Fibroblast of mammary gland (primary cell): ENCODE measurements around the gene SCN3A.

Source experiments
- DNase-seq: peaks from one replicate; pipeline ENCODE4 v3.0.0-alpha.2; 2010; ENCODE audit warnings: low read depth
- H3K4me3 ChIP-seq: 2 replicates; pipeline ENCODE4 v1.5.1; 2011; ENCODE audit warnings: low read depth, mild to moderate bottlenecking, low read length, moderate library complexity; ENCODE audit not compliant: control insufficient read depth
- CTCF ChIP-seq: conservative IDR thresholded peaks from 2 replicates; pipeline ENCODE4 v1.5.1; 2011; ENCODE audit warnings: low read depth, low read length, inconsistent platforms; ENCODE audit not compliant: control insufficient read depth, insufficient read depth

The SCN3A gene

GRCh38 chr2:165155152-165155551 is 48.7 kb downstream of the SCN3A start:
- TF ChIP-seq CTCF, result no peak
- no peak overlapping the region for H3K4me3 ChIP-seq
- DNase-seq, result no peak

GRCh38 chr2:165149439-165149838 is 54.4 kb downstream of the SCN3A start:
- no peak for TF ChIP-seq CTCF

GRCh38 chr2:165147186-165148045 is 56.4 kb downstream of the SCN3A start:
- no peak overlapping the region for H3K4me3 ChIP-seq
- no peak for TF ChIP-seq CTCF
- DNase-seq, result no peak

More at GRCh38 chr2:165149439-165149838, 54.4 kb downstream of the SCN3A start:
- DNase-seq, result no peak
- no peak overlapping the region for H3K4me3 ChIP-seq

- H3K4me3 ChIP-seq, result no peak overlapping the region
- DNase-seq, result no peak
- TF ChIP-seq CTCF, result no peak
Measured at GRCh38 chr2:165144315-165144714, 59.5 kb downstream of the SCN3A start.

- TF ChIP-seq CTCF, result no peak
- no peak for DNase-seq
- H3K4me3 ChIP-seq, result no peak overlapping the region
Measured at GRCh38 chr2:165141601-165142354, 62.1 kb downstream of the SCN3A start.

GRCh38 chr2:165126244-165126643 is 77.6 kb downstream of the SCN3A start:
- DNase-seq, result no peak
- no peak overlapping the region for H3K4me3 ChIP-seq
- no peak for TF ChIP-seq CTCF
